SKM-1 (cell line): ENCODE results near the gene TSGA10IP.
A peak's percentile ranks its signal among the peaks of the same experiment; 100 is the strongest.

Experiments
- DNase-seq: peaks from one replicate; lab custom pipeline; 2025; ENCODE audit not compliant: unreplicated experiment; lab: John Stamatoyannopoulos, UW

Gene TSGA10IP

GRCh38 chr11:65945430-65945911, at the start of gene TSGA10IP:
Gene TSGA10IP, plus strand, starts transcription at chr11:65945480. Its CDS starts 196 bp downstream, at chr11:65945676.
- no peak for DNase-seq

GRCh38 chr11:65895482-65895981, 49.7 kb upstream of the TSGA10IP start:
- DNase-seq = no peak

- no peak for DNase-seq
Measured at GRCh38 chr11:65896034-65896999, 49.0 kb upstream of the TSGA10IP start.

- DNase-seq = no peak
Measured at GRCh38 chr11:65897020-65897471, 48.2 kb upstream of the TSGA10IP start.

- no peak for DNase-seq
Measured at GRCh38 chr11:65898656-65899355, 46.5 kb upstream of the TSGA10IP start.

- no peak for DNase-seq
Measured at GRCh38 chr11:65899356-65900124, 45.7 kb upstream of the TSGA10IP start.

- peak; percentile 58 for DNase-seq
Measured at GRCh38 chr11:65900125-65900898, 45.0 kb upstream of the TSGA10IP start, which contains the start of gene FOSL1. Gene FOSL1, minus strand, starts transcription at chr11:65900388. Its CDS starts 49 bp downstream, at chr11:65900339.

GRCh38 chr11:65900899-65901180, 44.4 kb upstream of the TSGA10IP start:
- DNase-seq = no peak

GRCh38 chr11:65903068-65903481, 42.2 kb upstream of the TSGA10IP start:
- no peak for DNase-seq

- no peak for DNase-seq
Measured at GRCh38 chr11:65903715-65904114, 41.6 kb upstream of the TSGA10IP start.

GRCh38 chr11:65906602-65907001, 38.7 kb upstream of the TSGA10IP start:
- DNase-seq = no peak

- no peak for DNase-seq
Measured at GRCh38 chr11:65907878-65908277, 37.4 kb upstream of the TSGA10IP start.

- DNase-seq = no peak
Measured at GRCh38 chr11:65911682-65912568, 33.4 kb upstream of the TSGA10IP start.

GRCh38 chr11:65912845-65913244, 32.4 kb upstream of the TSGA10IP start:
- no peak for DNase-seq

GRCh38 chr11:65915101-65915820, 30.0 kb upstream of the TSGA10IP start:
- DNase-seq = no peak

- DNase-seq = no peak
Measured at GRCh38 chr11:65915821-65916251, 29.4 kb upstream of the TSGA10IP start.

- DNase-seq = no peak
Measured at GRCh38 chr11:65916391-65916790, 28.9 kb upstream of the TSGA10IP start.

- no peak for DNase-seq
Measured at GRCh38 chr11:65917077-65917433, 28.2 kb upstream of the TSGA10IP start.
